Erythroblast (primary cell): ENCODE results near the gene UBE2V1.

Source experiments
- GATA1 ChIP-seq: IDR thresholded peaks from 2 replicates; pipeline ENCODE4 v1.6.1; 2011; ENCODE audit warnings: low read depth, mild to moderate bottlenecking, control low read depth, low read length, moderate library complexity
- POLR2A ChIP-seq: IDR thresholded peaks from 2 replicates; pipeline ENCODE4 v1.6.1; 2011; ENCODE audit warnings: mild to moderate bottlenecking, low read length

GRCh38 chr20:50122763-50123162, 9.8 kb upstream of the UBE2V1 start:
- TF ChIP-seq POLR2A = no peak
- TF ChIP-seq GATA1 = no peak
